HEK293 (cell line): ENCODE results near the gene DYNLT1.

Experiments used
- CTCF ChIP-seq: fragments of 450-650 bp; formaldehyde crosslinking; IDR thresholded peaks from 2 replicates; pipeline ENCODE4 v1.5.1; 2016; ENCODE audit warnings: missing biosample characterization, missing genetic modification characterization
- ZNF274 ChIP-seq, 2 experiments: fragments of 200-500 bp in 1 of 2; fragments of 450-650 bp in 1 of 2; sonication (Bioruptor generic) in 1 of 2; formaldehyde crosslinking in 1 of 2; IDR thresholded peaks; 2 replicates each; pipeline versions ENCODE4 v1.5.1 to v1.6.1; 2014 to 2016; ENCODE audit warnings: borderline replicate concordance in 1 of 2, inconsistent platforms in 1 of 2, low read length in 1 of 2, missing biosample characterization in 1 of 2, missing genetic modification characterization in 1 of 2

GRCh38 chr6:158634695-158635426, 9.7 kb downstream of the DYNLT1 start:
- TF ChIP-seq CTCF (no peak), ZNF274 (IDR thresholded peaks at IDR 0.05; ENCODE audit: low read length) (no peak), ZNF274 (tag by site-specific recombination; IDR thresholded peaks at IDR 0.05; ENCODE audit: borderline replicate concordance) (no peak)
